Prostate gland (tissue), 2 donors: Measurements from ENCODE around the gene CDK5RAP2. TPM values are rescaled to one million over a fixed set of nuclear protein-coding genes. Genes with fewer than 3 reads are reported as not detected.
A peak's percentile ranks its signal among the peaks of the same experiment; 100 is the strongest.

Experiments
- DNase-seq: peaks from one replicate; pipeline ENCODE4 v3.0.0-alpha.2; 2019; ENCODE audit warnings: low spot score
- H3K27ac ChIP-seq, 2 donors: fragments of 200-600 bp; sonication (generic); 2 replicates each; pipeline ENCODE4 v1.5.1; 2017 to 2019
- H3K27me3 ChIP-seq: fragments of 200-600 bp; sonication (generic); replicated peaks from 2 replicates; pipeline ENCODE4 v1.5.1; 2019; ENCODE audit not compliant: insufficient read depth
- H3K36me3 ChIP-seq, 2 donors: fragments of 200-600 bp; sonication (generic); 1 replicate in 1 of 2; 2 replicates in 1 of 2; pipeline versions ENCODE4 v1.5.1 to v1.8.1; 2017 to 2019
- H3K4me1 ChIP-seq: fragments of 200-600 bp; sonication (generic); replicated peaks from 2 replicates; pipeline ENCODE4 v1.5.1; 2019
- H3K4me3 ChIP-seq, 2 donors: fragments of 200-600 bp; sonication (generic); 2 replicates each; pipeline ENCODE4 v1.5.1; 2017 to 2019
- H3K9me3 ChIP-seq: fragments of 200-600 bp; sonication (generic); 2 replicates; pipeline ENCODE4 v1.5.1; 2017
- CTCF ChIP-seq, 4 experiments: fragments of 200-600 bp in 2 of 4; fragments of 450-650 bp in 2 of 4; sonication (generic) in 2 of 4; IDR thresholded peaks; 1 replicate in 3 of 4; 2 replicates in 1 of 4; pipeline ENCODE4 v1.5.1; 2016 to 2019; ENCODE audit warnings: antibody characterized with exemption in 4 of 4, mild to moderate bottlenecking in 2 of 4, moderate library complexity in 2 of 4
- POLR2A ChIP-seq: fragments of 450-650 bp; IDR thresholded peaks from one replicate; pipeline ENCODE4 v1.6.1; 2016; ENCODE audit warnings: antibody characterized with exemption, mild to moderate bottlenecking
- POLR2AphosphoS5 ChIP-seq: sonication (generic); formaldehyde crosslinking; IDR thresholded peaks from one replicate; pipeline ENCODE4 v1.6.1; 2017; ENCODE audit warnings: antibody characterized with exemption
- WGBS: methylation state at CpG from one replicate; pipeline ENCODE4 v1.1.5; 2018; 5-methylcytosine and 5-hydroxymethylcytosine counted together
- intact Hi-C: fragments of 100-400 bp; cut with DNase I; formaldehyde crosslinking; loops from one replicate; pipeline ENCODE4 v1.14.2; 2022
- total RNA-seq, 2 donors: library from RNA; depleted of rRNA; stranded (reverse); fragments of >200 nt; gene quantifications; one replicate each; pipeline ENCODE4 v1.1.0, GENCODE V29; 2016

The CDK5RAP2 gene
- total RNA-seq, 2 donors from 2014 or later = 48.6 to 54.1 TPM

GRCh38 chr9:120449566-120449965, 130.4 kb downstream of the CDK5RAP2 start:
- no peaks in the 10 kb centered on the region for H3K36me3 ChIP-seq
- intact Hi-C loops = no loop called here

GRCh38 chr9:120447959-120448500, 131.9 kb downstream of the CDK5RAP2 start:
- intact Hi-C loops = no loop called here
- WGBS = 76% methylated on average over 9 of the region's 9 CpGs
- no peaks in the 10 kb centered on the region for H3K27me3 ChIP-seq
- H3K9me3 ChIP-seq = no peaks in the 10 kb centered on the region
- DNase-seq = peak; percentile 29
- no peak overlapping the region for H3K4me3 ChIP-seq
- TF ChIP-seq POLR2A = no peak
- peak; percentile 65 for TF ChIP-seq POLR2AphosphoS5
- TF ChIP-seq CTCF (IDR thresholded peaks at IDR 0.05) = no peak
- H3K36me3 ChIP-seq = no peaks in the 10 kb centered on the region
- no peak overlapping the region for H3K27ac ChIP-seq
- no peaks in the 10 kb centered on the region for H3K4me1 ChIP-seq

More at GRCh38 chr9:120449566-120449965, 130.4 kb downstream of the CDK5RAP2 start:
- DNase-seq = no peak
- TF ChIP-seq CTCF (IDR thresholded peaks at IDR 0.05) (no peak), POLR2A (no peak), POLR2AphosphoS5 (no peak)
- Histone ChIP-seq H3K4me3 (no peak overlapping the region), H3K27me3 (no peaks in the 10 kb centered on the region), H3K4me1 (no peaks in the 10 kb centered on the region), H3K9me3 (no peaks in the 10 kb centered on the region), H3K27ac (no peak overlapping the region)
- 94% methylated on average over 2 of the region's 2 CpGs for WGBS

- H3K4me3 ChIP-seq = no peak overlapping the region
- intact Hi-C loops = no loop called here
- no peak for DNase-seq
- H3K4me1 ChIP-seq = no peaks in the 10 kb centered on the region
- WGBS = 91% methylated on average over 4 of the region's 4 CpGs
- H3K9me3 ChIP-seq = no peaks in the 10 kb centered on the region
- H3K36me3 ChIP-seq = no peaks in the 10 kb centered on the region
- H3K27me3 ChIP-seq = no peaks in the 10 kb centered on the region
- TF ChIP-seq CTCF (IDR thresholded peaks at IDR 0.05) = no peak
- H3K27ac ChIP-seq = no peak overlapping the region
Measured at GRCh38 chr9:120446671-120447070, 133.3 kb downstream of the CDK5RAP2 start.

GRCh38 chr9:120443976-120444375, 136.0 kb downstream of the CDK5RAP2 start:
- Histone ChIP-seq H3K27me3 (no peaks in the 10 kb centered on the region), H3K27ac (no peak overlapping the region), H3K36me3 (no peaks in the 10 kb centered on the region), H3K9me3 (no peaks in the 10 kb centered on the region), H3K4me1 (no peaks in the 10 kb centered on the region), H3K4me3 (no peak overlapping the region)
- intact Hi-C loops = no loop called here
- no peak for TF ChIP-seq POLR2A
- no peak for TF ChIP-seq CTCF (IDR thresholded peaks at IDR 0.05)
- no peak for TF ChIP-seq POLR2AphosphoS5
- 83% methylated on average over 3 of the region's 3 CpGs for WGBS
- DNase-seq = no peak

GRCh38 chr9:120443489-120443888, 136.5 kb downstream of the CDK5RAP2 start:
- H3K36me3 ChIP-seq = no peaks in the 10 kb centered on the region
- no peaks in the 10 kb centered on the region for H3K27me3 ChIP-seq
- TF ChIP-seq POLR2AphosphoS5 (no peak), POLR2A (no peak), CTCF (IDR thresholded peaks at IDR 0.05) (no peak)
- H3K9me3 ChIP-seq = no peaks in the 10 kb centered on the region
- H3K4me1 ChIP-seq = no peaks in the 10 kb centered on the region
- no peak overlapping the region for H3K4me3 ChIP-seq
- 35% methylated on average over 2 of the region's 2 CpGs for WGBS
- intact Hi-C loops = no loop called here
- H3K27ac ChIP-seq = no peak overlapping the region
- no peak for DNase-seq
